ENCODE measurements around the gene UNC5A. TPM values are rescaled to one million over a fixed set of nuclear protein-coding genes. Genes with fewer than 3 reads are reported as not detected.

Gene UNC5A
- total RNA-seq, 2 experiments from 2014 or later, result not detected

DNA sequence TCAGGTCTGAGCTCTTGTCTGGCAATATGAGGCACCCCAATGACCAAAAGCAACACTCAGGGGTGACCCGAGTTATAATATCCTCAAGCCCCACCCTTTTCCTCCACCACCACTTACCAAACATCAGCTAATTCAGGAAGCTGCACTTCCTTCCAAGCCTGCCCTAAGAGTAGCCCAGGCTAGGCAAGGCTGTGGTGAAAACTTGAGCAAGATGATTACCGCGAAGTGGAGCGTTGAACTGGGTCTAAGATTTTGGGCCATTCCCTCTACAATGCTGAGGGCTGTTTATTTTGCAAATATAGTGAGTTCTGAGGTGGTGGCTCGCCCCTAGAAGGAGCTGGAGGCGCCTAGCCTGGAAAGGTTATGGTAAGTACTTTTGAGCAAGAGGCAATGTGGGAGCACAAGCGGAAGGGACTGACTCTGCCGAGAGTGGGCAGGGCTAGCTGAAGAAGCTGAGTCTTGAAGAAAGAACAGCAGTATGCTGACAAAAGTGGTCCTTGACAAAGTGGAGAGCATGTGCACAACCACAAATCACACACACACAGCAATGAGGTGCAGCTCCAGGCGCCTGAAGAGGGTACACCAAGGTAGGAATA lies 89.0 kb downstream of the UNC5A start, which contains the start of gene HK3:
Gene HK3 (minus strand): TSS at position 51 of the 596 bp plus-strand sequence. CDS start 3,187 bp downstream, outside the sequence.
- DNase-seq, result no peak
- CTCF ChIA-PET, result interaction anchor here (1.2 to 2.5 kb wide), 2 partner anchors 239 to 242 kb away, joined by 3 to 11 read pairs; no protein-coding TSS in a partner anchor
- H3K27ac Mint-ChIP-seq, result peak within 1 kb of the TSS; percentile 34
- H3K4me1 Mint-ChIP-seq, result peaks cover 31% of the 10 kb centered on the region
- POLR2A ChIA-PET, result interaction anchor here (2.6 kb wide), 1 partner anchor 11 kb away, joined by 8 read pairs; no protein-coding TSS in a partner anchor
- peaks cover 18% of the 10 kb centered on the region for H3K36me3 Mint-ChIP-seq (ENCODE audit: low read depth)
- no peaks in the 10 kb centered on the region for H3K9me3 Mint-ChIP-seq
- no peak within 1 kb of the TSS for H3K4me3 Mint-ChIP-seq
- no peaks in the 10 kb centered on the region for H3K27me3 Mint-ChIP-seq

DNA sequence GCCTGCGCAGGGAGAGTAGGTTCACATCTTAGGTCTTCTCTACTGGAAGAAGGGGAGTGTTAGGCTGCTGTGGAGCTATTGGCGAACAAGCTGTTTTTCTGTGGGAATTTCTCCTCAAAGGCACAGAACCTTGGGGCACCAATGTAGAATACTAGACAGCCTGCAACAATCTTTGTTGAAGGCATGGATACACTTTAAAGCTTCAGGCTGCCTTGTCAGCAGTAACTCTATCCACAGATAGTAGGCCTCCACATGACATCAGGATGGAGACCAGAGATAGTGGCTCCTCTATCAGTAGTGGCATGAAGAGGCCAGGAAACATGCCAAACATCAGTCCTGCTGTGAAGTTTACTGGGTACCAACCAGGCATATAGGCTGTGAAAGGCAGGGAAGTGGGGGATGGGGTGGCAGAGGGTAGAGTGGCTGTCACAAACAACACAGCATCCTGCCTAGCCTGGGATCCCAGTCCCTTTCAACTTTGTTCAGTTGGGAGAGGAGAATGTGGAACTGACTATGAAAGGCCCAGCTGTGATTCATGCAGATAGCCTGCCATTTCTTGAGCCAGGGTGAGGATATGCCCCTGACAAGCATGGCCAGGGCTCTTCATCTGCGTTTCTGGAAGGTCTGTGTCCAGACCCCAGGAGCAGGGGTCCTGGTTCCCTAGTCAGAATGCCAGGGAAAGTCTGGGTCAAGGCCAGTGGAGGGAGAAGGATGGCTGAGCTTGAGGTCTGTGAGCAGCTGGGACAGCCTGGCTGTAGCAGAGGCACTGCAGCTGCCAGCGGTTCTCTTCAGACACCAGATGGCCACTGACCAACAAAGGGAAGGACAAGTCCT lies 89.8 kb downstream of the UNC5A start:
- CTCF ChIA-PET, result interaction anchor here (1.2 to 2.5 kb wide), 3 partner anchors 239 to 242 kb away, joined by 3 to 11 read pairs (median 6); no protein-coding TSS in a partner anchor
- Mint-ChIP-seq H3K9me3 (no peaks in the 10 kb centered on the region), H3K36me3 (ENCODE audit: low read depth) (peaks cover 24% of the 10 kb centered on the region), H3K4me1 (peaks cover 31% of the 10 kb centered on the region), H3K27me3 (no peaks in the 10 kb centered on the region), H3K4me3 (no peak overlapping the region), H3K27ac (peak overlapping the region; percentile 34)
- POLR2A ChIA-PET, result interaction anchor here (2.6 kb wide), 1 partner anchor 10 kb away, joined by 8 read pairs; no protein-coding TSS in a partner anchor
- no peak for DNase-seq

- H3K27ac Mint-ChIP-seq, result no peak overlapping the region
- peaks cover 27% of the 10 kb centered on the region for H3K4me1 Mint-ChIP-seq
- no peak overlapping the region for H3K4me3 Mint-ChIP-seq
- H3K36me3 Mint-ChIP-seq (ENCODE audit: low read depth), result peaks cover 30% of the 10 kb centered on the region
- POLR2A ChIA-PET, result interaction anchor here (2.6 kb wide), 1 partner anchor 9 kb away, joined by 8 read pairs; no protein-coding TSS in a partner anchor
- CTCF ChIA-PET, result interaction anchor here (1.2 kb wide), 1 partner anchor 240 kb away, joined by 6 read pairs; no protein-coding TSS in a partner anchor
- DNase-seq, result no peak
- no peaks in the 10 kb centered on the region for H3K27me3 Mint-ChIP-seq
- H3K9me3 Mint-ChIP-seq, result no peaks in the 10 kb centered on the region
Observed at GRCh38 chr5:176900780-176901204, 90.4 kb downstream of the UNC5A start.

DNA sequence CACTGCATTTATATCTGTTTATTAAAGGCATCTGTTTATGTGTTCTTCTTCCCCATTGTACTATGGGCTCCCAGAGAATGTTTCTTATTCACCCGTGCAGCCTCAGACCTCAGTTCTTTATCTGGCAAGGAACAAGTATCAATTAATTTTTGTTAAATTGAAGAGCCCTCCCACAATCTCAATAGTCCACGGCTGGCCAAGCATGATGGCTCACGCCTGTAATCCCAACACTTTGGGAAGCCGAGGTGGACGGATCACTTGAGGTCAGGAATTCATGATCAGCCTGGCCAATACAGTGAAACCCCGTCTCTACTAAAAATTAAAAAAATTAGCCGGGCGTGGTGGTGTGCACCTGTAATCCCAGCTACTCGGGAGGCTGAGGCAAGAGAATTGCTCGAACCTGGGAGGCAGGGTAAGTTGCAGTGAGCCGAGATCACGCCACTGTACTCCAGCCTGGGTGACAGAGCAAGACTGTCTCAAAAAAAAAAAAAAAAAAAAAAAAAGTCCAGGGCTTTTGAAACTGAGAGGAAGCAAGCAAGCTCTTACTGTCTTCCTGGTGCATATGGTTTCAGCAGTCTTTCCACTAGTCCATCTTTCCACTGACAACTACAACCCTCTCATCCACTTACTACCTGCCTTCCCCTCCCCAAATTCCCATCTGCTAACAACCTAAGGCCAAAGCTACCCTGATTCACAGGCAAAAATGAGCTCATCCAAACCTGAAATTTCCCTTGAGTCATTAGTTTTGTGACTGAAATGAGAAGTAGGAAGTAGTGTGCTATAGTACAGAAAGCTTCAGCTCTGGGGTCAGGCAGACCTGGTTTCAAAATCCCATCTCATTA lies 91.1 kb downstream of the UNC5A start:
- H3K9me3 Mint-ChIP-seq, result no peaks in the 10 kb centered on the region
- no peaks in the 10 kb centered on the region for H3K27me3 Mint-ChIP-seq
- H3K36me3 Mint-ChIP-seq (ENCODE audit: low read depth), result peaks cover 37% of the 10 kb centered on the region
- DNase-seq, result no peak
- ChIA-PET CTCF (interaction anchor here (1.2 kb wide), 1 partner anchor 241 kb away, joined by 6 read pairs; no protein-coding TSS in a partner anchor), POLR2A (no interaction called here)
- H3K4me3 Mint-ChIP-seq, result no peak overlapping the region
- peaks cover 24% of the 10 kb centered on the region for H3K4me1 Mint-ChIP-seq
- H3K27ac Mint-ChIP-seq, result peak overlapping the region; percentile 65

DNA sequence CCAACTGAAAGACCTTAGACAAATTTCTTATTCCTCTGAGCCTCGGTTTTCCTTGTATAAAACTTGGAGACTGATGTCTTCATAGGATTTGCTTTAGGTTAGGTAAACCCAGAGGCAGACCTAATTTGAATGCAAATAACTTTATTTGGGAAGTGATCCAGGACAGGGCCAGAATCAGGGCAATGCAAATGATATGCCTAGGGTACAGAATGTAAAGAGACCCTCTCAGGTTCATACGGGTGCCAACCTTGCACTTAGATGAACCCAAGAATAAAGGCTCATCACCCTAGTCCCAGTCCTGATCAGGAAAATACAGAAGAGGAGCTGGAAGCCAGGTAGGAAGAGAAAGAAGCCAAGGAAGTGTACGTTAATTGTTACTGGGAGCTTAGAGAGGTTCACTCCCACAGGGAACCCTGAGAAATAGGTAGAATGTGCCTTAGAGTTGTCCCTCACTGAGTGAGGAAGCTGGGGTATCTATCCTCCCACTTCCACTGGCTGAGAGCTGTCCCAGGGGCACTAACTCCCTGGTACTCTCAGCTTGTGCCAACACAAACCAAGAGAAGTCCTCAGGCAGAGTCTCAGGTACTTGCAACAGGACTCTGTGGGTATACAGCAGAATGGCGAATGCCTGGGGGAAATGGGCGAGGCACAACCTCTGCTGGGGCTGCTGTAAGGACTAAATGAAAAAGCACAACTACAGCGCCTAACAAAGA lies 91.9 kb downstream of the UNC5A start:
- POLR2A ChIA-PET, result interaction anchor here (1.0 kb wide), 1 partner anchor 41 kb away, joined by 3 read pairs; no protein-coding TSS in a partner anchor
- no peak for DNase-seq
- peaks cover 24% of the 10 kb centered on the region for H3K4me1 Mint-ChIP-seq
- no peak overlapping the region for H3K4me3 Mint-ChIP-seq
- no peak overlapping the region for H3K27ac Mint-ChIP-seq
- H3K27me3 Mint-ChIP-seq, result no peaks in the 10 kb centered on the region
- no peaks in the 10 kb centered on the region for H3K9me3 Mint-ChIP-seq
- CTCF ChIA-PET, result no interaction called here
- peaks cover 44% of the 10 kb centered on the region for H3K36me3 Mint-ChIP-seq (ENCODE audit: low read depth)

DNA sequence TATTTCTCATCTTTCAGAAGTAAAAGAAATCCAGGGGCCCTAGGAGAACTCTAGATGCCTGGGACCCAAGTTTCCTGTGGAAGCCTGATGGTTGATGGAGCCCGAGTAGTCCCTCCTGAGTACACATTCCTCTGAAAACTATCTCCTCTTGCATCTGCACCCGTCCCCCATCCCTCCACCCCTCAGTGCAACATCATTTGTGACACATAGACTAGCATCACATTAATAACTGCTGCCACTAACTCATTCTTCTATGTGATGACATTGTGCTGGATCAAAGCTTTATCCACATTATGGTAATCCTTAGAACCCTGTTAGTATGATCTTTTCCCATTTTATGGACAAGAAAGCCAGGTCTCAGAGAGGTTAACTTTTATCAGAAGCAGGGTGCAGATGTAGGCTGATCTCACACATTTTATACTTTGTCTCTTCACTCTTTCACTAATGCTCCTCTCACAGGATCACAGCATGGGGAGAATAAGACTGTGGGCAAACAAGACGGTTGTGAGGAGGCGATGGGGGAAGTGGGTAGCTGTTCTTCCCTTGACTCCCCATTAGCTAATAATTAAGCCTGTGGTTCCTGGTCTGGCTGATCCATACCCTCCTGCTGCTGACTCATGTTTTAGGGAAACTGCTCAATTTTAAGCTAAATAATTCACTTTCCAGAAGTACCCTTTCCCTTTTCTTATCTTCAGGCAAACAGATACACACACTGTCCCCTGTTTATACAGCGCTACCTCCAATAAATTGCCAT lies 92.7 kb downstream of the UNC5A start:
- Mint-ChIP-seq H3K4me1 (peaks cover 24% of the 10 kb centered on the region), H3K36me3 (ENCODE audit: low read depth) (peaks cover 46% of the 10 kb centered on the region), H3K27me3 (no peaks in the 10 kb centered on the region), H3K27ac (no peak overlapping the region), H3K9me3 (no peaks in the 10 kb centered on the region), H3K4me3 (no peak overlapping the region)
- CTCF ChIA-PET, result no interaction called here
- POLR2A ChIA-PET, result interaction anchor here (1.0 kb wide), 1 partner anchor 40 kb away, joined by 3 read pairs; no protein-coding TSS in a partner anchor
- no peak for DNase-seq

GRCh38 chr5:176904276-176904675 lies 93.9 kb downstream of the UNC5A start:
- H3K4me3 Mint-ChIP-seq, result no peak overlapping the region
- peaks cover 20% of the 10 kb centered on the region for H3K4me1 Mint-ChIP-seq
- H3K36me3 Mint-ChIP-seq (ENCODE audit: low read depth), result peaks cover 52% of the 10 kb centered on the region
- H3K27me3 Mint-ChIP-seq, result no peaks in the 10 kb centered on the region
- no peak for DNase-seq
- H3K9me3 Mint-ChIP-seq, result no peaks in the 10 kb centered on the region
- POLR2A ChIA-PET, result no interaction called here
- CTCF ChIA-PET, result no interaction called here
- no peak overlapping the region for H3K27ac Mint-ChIP-seq

DNA sequence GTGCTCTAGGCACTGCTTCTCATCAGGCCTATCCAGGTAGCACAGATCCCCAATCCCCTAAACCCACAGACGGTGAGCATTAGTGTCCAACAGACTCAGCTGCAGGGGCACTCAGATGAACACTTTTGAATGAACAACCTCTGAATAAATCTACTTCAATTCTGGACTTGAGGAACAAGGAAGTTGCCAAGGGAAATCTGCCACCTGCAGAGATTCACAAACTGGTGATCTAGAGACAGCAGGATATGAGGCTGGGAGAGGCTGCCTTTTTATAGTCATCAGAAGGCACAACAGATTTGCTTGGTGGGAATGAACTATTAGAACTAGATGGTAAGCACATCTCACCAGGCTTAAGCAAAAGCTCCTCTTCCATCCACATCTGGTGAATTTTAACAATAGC lies 95.8 kb downstream of the UNC5A start:
- POLR2A ChIA-PET, result no interaction called here
- no peak for DNase-seq
- no peak overlapping the region for H3K27ac Mint-ChIP-seq
- H3K36me3 Mint-ChIP-seq (ENCODE audit: low read depth), result peaks cover 61% of the 10 kb centered on the region
- CTCF ChIA-PET, result no interaction called here
- no peaks in the 10 kb centered on the region for H3K9me3 Mint-ChIP-seq
- H3K4me3 Mint-ChIP-seq, result no peak overlapping the region
- peaks cover 7% of the 10 kb centered on the region for H3K4me1 Mint-ChIP-seq
- no peaks in the 10 kb centered on the region for H3K27me3 Mint-ChIP-seq

GRCh38 chr5:176906796-176907195 lies 96.4 kb downstream of the UNC5A start:
- H3K4me1 Mint-ChIP-seq, result peaks cover 5% of the 10 kb centered on the region
- peaks cover 59% of the 10 kb centered on the region for H3K36me3 Mint-ChIP-seq (ENCODE audit: low read depth)
- POLR2A ChIA-PET, result no interaction called here
- H3K27me3 Mint-ChIP-seq, result no peaks in the 10 kb centered on the region
- no peak overlapping the region for H3K27ac Mint-ChIP-seq
- no peak overlapping the region for H3K4me3 Mint-ChIP-seq
- H3K9me3 Mint-ChIP-seq, result no peaks in the 10 kb centered on the region
- CTCF ChIA-PET, result no interaction called here
- DNase-seq, result no peak

- DNase-seq, result no peak
- no peak overlapping the region for H3K27ac Mint-ChIP-seq
- ChIA-PET POLR2A (interaction anchor here (2.2 kb wide), 1 partner anchor 9 kb away, joined by 8 read pairs; the partner anchor contains the start of gene HK3), CTCF (interaction anchor here (2.2 kb wide), 1 partner anchor 251 kb away, joined by 6 read pairs; no protein-coding TSS in a partner anchor)
- H3K4me3 Mint-ChIP-seq, result no peak overlapping the region
- H3K9me3 Mint-ChIP-seq, result no peaks in the 10 kb centered on the region
- H3K36me3 Mint-ChIP-seq (ENCODE audit: low read depth), result peaks cover 51% of the 10 kb centered on the region
- H3K4me1 Mint-ChIP-seq, result no peaks in the 10 kb centered on the region
- no peaks in the 10 kb centered on the region for H3K27me3 Mint-ChIP-seq
Observed at GRCh38 chr5:176908675-176909368, 98.5 kb downstream of the UNC5A start.

DNA sequence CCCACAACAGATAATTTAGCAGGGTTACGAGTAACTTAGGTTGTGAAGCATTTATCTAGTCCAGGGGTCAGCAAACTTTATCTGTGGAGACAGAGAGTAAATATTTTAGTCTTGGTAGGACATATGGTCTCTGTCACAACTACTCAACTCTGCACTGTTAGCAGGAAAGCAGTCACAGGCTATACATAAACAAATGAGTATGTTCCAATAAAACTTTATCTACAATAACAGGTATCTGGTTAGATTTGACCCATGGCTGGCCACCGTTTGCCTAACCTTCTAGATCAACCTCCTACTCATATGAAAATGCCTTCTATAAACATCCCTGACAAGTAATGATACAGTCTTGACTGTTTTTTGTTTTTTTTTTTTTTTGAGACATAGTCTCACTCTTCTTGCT lies 101.8 kb downstream of the UNC5A start:
- no peaks in the 10 kb centered on the region for H3K9me3 Mint-ChIP-seq
- H3K27ac Mint-ChIP-seq, result no peak overlapping the region
- ChIA-PET CTCF (interaction anchor here (0.6 to 1.6 kb wide), 3 partner anchors 11 to 1339 kb away, joined by 3 to 5 read pairs (median 4); no protein-coding TSS in a partner anchor), POLR2A (no interaction called here)
- H3K4me1 Mint-ChIP-seq, result peaks cover 9% of the 10 kb centered on the region
- H3K4me3 Mint-ChIP-seq, result no peak overlapping the region
- H3K27me3 Mint-ChIP-seq, result no peaks in the 10 kb centered on the region
- peaks cover 25% of the 10 kb centered on the region for H3K36me3 Mint-ChIP-seq (ENCODE audit: low read depth)
- DNase-seq, result no peak

All from activated CD4-positive, alpha-beta memory T cell treated with anti-CD3 and anti-CD28 coated beads, Interleukin-2, amount 10 ng/mL, durations not matched to agents 7 days and 5 days (primary cell).